ENCODE results near the gene STIM2.

DNA sequence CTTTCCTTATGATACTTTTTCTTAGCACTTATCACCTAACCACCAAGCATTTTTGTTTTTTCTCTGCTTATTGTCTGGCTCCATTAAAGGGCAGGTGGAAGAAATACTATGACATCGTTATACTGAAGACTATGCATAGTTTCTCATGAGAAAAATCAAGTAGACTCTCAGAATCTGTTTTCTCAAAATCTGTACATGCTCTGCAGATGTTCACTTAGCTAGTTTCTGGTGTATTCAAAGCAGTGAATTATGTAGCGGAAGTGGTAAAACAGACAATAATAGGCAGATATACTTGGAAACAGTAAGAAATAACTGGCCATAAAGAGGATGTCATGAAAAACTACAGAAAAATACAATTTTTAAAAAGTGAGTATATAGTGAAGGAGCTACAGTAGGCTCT is 146.0 kb downstream of the STIM2 start:
- TF ChIP-seq CTCF (conservative IDR thresholded peaks at IDR 0.05; ENCODE audit: low read length): no peak
- TF ChIP-seq EZH2phosphoT487 (IDR thresholded peaks at IDR 0.05; ENCODE audit: borderline replicate concordance): no peak
